Neuron (in vitro differentiated cells): Measurements from ENCODE around the gene GPX3.

Experiments
- H2AFZ ChIP-seq: one replicate; pipeline ENCODE4 v1.6.1; 2013; ENCODE audit warnings: low read depth, mild to moderate bottlenecking, inconsistent platforms, low read length, moderate library complexity
- H3K27me3 ChIP-seq: one replicate; pipeline ENCODE4 v1.6.1; 2013; ENCODE audit warnings: low read length; ENCODE audit not compliant: insufficient read depth
- H3K36me3 ChIP-seq: one replicate; pipeline ENCODE4 v1.6.1; 2013; ENCODE audit warnings: low read length; ENCODE audit not compliant: insufficient read depth
- H3K4me1 ChIP-seq: one replicate; pipeline ENCODE4 v1.6.1; 2013; ENCODE audit warnings: low read length; ENCODE audit not compliant: insufficient read depth
- H3K4me3 ChIP-seq: 2 replicates; pipeline ENCODE4 v1.5.1; 2013; ENCODE audit warnings: mild to moderate bottlenecking, low read length, moderate library complexity
- H3K9me3 ChIP-seq: one replicate; pipeline ENCODE4 v1.6.1; 2013; ENCODE audit warnings: low read length

The GPX3 gene, protein sequence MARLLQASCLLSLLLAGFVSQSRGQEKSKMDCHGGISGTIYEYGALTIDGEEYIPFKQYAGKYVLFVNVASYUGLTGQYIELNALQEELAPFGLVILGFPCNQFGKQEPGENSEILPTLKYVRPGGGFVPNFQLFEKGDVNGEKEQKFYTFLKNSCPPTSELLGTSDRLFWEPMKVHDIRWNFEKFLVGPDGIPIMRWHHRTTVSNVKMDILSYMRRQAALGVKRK

DNA sequence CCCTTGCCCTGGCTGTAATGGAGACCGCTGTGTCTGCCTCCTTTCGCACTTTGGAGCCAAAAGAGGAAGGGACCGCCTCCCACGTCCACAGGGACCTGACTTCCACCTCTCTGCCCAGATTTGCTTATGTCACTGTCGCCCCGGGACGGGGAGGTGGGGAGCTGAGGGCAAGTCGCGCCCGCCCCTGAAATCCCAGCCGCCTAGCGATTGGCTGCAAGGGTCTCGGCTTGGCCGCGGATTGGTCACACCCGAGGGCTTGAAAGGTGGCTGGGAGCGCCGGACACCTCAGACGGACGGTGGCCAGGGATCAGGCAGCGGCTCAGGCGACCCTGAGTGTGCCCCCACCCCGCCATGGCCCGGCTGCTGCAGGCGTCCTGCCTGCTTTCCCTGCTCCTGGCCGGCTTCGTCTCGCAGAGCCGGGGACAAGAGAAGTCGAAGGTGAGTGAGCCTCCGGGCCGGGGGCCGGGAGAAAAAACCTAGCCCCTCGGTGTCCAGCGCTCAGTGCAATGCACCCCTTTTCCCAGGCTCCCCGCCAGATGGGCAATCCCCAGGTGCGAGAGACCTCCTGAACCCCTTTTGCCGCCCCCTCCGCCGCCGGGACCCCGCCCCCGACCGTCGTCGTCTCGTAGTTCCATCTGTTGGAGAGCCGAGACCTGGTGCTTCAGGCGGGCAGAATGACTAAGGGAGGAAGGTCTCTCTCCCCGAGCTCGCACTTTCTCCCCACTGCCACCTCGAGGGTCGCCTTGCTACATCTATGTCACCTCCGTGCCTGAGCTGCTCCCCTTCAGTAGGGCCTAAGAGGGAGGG is at the start of gene GPX3:
TSS of gene GPX3 (plus strand) at position 288 of the 807 bp plus-strand sequence. CDS start at position 352, 64 bp downstream.
- peak within 1 kb of the TSS; percentile 49 for H3K4me3 ChIP-seq

DNA sequence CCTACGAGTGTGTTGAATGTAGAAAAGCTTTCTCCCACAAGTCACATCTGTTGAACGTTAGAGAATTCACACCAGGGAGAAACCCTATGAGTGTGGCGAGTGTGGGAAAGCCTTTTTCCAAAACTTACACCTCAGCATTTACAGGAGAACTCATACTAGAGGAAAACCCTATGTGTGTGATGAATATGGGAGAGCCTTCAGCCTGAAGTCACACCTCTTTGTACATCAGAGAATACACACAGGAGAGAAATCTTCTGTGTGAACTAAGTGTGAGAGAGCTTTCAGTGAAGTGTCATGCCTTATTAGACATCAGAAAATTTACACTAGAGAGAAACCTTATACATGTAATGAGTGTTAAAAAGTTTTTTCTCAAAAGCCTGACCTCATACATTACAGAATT is 41.8 kb upstream of the GPX3 start:
- no peak overlapping the region for H3K4me3 ChIP-seq

More for the DNA sequence above, at the start of gene GPX3:
- H3K9me3 ChIP-seq = no peaks in the 10 kb centered on the region
- no peaks in the 10 kb centered on the region for H3K4me1 ChIP-seq
- H2AFZ ChIP-seq = peak within 1 kb of the TSS; percentile 72
- H3K36me3 ChIP-seq = no peaks in the 10 kb centered on the region
- peaks cover 17% of the 10 kb centered on the region for H3K27me3 ChIP-seq

DNA sequence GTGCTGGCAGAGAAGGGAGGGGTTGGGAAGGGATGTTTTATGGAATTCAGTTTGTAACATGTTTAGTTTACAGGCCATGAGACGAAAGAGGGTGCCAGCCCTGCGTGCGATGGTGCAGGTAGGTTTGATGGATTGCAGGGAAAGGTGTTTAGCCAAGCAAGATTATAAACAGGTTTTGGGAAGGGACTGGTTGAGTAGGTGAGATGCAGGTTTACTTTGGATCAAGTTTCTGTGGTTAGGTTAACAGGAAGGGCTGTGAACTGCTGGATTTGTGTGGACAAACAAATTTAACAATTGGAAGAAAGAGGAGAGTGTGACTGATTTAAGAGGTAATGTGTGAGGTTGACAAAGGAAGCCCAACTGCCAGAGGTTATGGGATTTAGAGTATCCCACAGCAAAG is 32.6 kb upstream of the GPX3 start:
- Histone ChIP-seq H3K27me3 (peaks cover 4% of the 10 kb centered on the region), H3K4me3 (no peak overlapping the region), H3K4me1 (no peaks in the 10 kb centered on the region), H3K36me3 (no peaks in the 10 kb centered on the region), H3K9me3 (no peaks in the 10 kb centered on the region), H2AFZ (no peak overlapping the region)

More for the DNA sequence above, 41.8 kb upstream of the GPX3 start:
- Histone ChIP-seq H3K9me3 (no peaks in the 10 kb centered on the region), H3K36me3 (no peaks in the 10 kb centered on the region), H2AFZ (no peak overlapping the region), H3K4me1 (no peaks in the 10 kb centered on the region), H3K27me3 (no peaks in the 10 kb centered on the region)

DNA sequence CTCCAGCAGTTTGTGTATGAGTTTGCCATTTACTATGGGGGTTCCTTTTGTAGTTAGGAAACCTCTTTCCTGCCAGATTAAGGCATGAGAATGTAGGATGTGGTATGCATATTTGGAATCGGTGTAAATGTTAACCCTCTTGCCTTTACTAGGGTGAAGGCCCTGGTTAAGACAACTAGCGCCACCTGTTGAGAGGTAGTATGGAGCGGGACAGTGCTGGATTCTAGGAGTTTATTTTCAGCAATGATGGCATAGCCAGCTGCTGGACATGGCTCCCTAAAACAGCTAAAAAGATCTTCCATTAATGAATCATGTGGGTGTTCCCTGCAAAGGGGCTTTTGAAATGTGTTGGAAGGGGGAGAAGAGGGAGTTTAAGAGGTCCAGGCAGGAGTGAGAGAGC is 30.7 kb upstream of the GPX3 start:
- Histone ChIP-seq H3K27me3 (peaks cover 4% of the 10 kb centered on the region), H3K36me3 (no peaks in the 10 kb centered on the region), H3K9me3 (no peaks in the 10 kb centered on the region), H3K4me3 (no peak overlapping the region), H3K4me1 (no peaks in the 10 kb centered on the region), H2AFZ (no peak overlapping the region)

DNA sequence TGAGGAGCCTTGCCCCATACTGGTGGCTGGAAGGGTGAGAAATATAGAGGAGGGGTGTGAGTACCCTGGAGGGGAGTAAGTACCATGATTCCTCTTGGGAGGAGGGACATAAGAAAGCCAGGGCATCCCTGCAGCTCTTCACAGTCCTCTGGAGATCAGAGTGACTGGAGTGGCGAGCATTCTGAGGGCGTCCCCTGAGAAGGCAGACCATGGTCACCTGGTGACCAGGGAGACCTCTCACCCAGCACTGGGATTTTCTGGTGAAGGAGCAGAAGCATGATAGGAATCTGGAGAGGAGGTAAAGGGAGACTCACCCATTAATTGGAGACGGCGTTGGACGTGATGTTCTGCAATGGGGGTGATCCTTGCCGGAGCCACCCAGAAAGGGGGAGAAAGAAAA is 27.7 kb upstream of the GPX3 start:
- Histone ChIP-seq H3K4me3 (no peak overlapping the region), H3K9me3 (no peaks in the 10 kb centered on the region)

DNA sequence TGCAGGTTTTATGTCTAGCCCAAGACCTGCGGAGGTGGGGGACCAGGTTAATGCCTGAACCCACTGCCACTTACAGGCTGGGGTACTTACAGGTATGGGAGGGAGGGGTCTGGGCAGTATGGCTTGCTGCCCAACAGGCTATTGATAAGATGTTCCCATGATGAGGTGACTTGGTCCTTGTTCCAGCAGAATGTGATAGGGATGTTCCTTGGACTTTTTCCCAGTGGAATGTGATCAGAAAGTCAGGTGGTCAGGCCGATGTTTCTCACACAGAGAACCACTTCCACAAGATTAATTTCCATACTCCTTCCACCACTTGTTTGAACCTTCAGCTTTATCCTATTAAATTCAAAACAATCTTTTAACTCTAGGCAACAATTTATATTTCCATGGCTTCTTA is 27.0 kb upstream of the GPX3 start:
- Histone ChIP-seq H2AFZ (no peak overlapping the region), H3K36me3 (no peaks in the 10 kb centered on the region), H3K4me1 (no peaks in the 10 kb centered on the region), H3K4me3 (no peak overlapping the region), H3K27me3 (peaks cover 4% of the 10 kb centered on the region), H3K9me3 (no peaks in the 10 kb centered on the region)

More for the DNA sequence above, 27.7 kb upstream of the GPX3 start:
- H3K4me1 ChIP-seq = no peaks in the 10 kb centered on the region
- H2AFZ ChIP-seq = no peak overlapping the region
- H3K36me3 ChIP-seq = no peaks in the 10 kb centered on the region
- H3K27me3 ChIP-seq = peaks cover 4% of the 10 kb centered on the region

DNA sequence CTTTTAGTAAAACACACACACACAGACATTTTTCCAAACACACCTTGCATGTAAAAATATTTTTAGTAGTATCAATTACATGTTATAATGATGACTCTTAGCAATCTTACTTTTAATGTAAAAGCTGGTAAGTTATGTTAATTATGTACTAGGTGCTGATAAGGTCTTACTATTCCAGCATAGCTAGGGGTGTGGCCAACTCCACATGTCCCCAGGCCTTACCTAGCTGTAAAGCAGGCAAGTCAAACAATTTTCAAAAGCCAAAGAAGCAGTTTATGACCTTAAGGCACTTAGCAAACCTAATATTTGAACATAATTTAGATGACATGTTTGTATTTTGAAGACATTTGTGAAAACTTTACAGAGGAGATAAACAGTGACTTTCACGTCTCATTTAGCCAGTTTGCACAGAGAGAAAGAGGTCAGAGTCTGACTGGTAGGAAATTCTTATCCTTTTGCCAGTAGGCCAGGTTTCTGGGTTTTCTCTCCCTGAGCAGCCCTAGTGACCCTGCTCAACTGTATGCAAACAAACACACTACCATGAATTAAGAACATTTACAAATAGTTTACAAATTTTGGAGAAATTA is 26.5 kb upstream of the GPX3 start:
- H2AFZ ChIP-seq = no peak overlapping the region
- no peak overlapping the region for H3K4me3 ChIP-seq
- H3K27me3 ChIP-seq = peaks cover 4% of the 10 kb centered on the region
- H3K36me3 ChIP-seq = no peaks in the 10 kb centered on the region
- no peaks in the 10 kb centered on the region for H3K4me1 ChIP-seq
- H3K9me3 ChIP-seq = no peaks in the 10 kb centered on the region

DNA sequence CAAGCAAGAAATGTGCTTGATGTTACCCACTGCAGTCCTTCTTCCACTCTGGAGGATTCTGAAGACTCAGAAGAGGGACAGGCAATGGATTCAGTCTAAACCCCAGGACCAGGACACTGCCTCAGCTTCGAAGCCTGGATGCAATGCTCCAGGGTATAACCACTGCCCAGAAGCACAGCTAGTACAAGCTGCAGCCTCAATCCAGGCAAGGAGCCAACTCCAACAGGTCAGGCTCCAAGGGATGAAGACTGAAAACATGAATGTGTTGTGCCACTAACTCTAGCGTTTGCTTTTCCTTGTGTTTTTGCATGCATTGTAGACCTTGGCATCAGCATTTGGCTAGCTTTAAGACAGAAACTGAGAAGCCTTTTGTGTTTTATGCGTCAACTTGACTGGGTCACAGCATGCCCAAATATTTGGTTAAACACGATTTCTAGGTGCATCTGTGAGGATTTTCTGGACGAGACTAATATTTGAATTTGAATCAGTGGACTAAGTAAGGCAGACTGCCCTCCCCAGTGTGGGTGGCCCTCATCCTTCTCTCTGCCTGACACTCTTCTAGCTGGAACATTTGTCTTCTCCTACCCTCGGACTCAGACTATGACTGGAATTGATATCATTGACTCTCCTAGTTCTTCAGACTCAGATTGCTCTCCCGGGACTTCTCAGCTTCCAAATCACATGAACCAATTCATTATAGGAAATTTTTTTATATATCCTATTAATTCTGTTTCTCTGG is 20.5 kb upstream of the GPX3 start:
- Histone ChIP-seq H3K9me3 (no peaks in the 10 kb centered on the region), H3K4me3 (no peak overlapping the region), H3K36me3 (no peaks in the 10 kb centered on the region), H3K4me1 (no peaks in the 10 kb centered on the region), H2AFZ (no peak overlapping the region), H3K27me3 (no peaks in the 10 kb centered on the region)

DNA sequence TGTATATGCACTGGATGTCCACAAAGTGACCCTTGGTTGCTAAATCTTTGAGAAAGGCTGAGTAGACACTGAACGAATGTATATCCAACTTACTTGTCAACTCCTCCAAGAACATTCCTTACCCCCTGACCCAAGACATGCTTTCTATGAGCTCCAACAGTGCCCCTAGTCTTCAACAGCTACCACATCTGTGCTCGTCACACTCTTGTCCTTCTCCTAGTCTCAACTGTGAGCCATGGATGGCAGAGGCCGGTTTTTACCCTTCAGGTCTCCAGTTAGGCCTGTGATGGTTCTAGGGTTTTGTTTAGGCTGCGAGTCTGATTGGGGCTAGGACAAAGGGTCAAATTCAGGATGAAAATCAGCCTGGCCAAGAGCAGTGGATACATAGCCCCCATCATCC is 19.0 kb upstream of the GPX3 start:
- Histone ChIP-seq H3K4me1 (no peaks in the 10 kb centered on the region), H3K4me3 (no peak overlapping the region), H3K36me3 (no peaks in the 10 kb centered on the region), H3K9me3 (no peaks in the 10 kb centered on the region), H3K27me3 (peaks cover 4% of the 10 kb centered on the region), H2AFZ (no peak overlapping the region)

DNA sequence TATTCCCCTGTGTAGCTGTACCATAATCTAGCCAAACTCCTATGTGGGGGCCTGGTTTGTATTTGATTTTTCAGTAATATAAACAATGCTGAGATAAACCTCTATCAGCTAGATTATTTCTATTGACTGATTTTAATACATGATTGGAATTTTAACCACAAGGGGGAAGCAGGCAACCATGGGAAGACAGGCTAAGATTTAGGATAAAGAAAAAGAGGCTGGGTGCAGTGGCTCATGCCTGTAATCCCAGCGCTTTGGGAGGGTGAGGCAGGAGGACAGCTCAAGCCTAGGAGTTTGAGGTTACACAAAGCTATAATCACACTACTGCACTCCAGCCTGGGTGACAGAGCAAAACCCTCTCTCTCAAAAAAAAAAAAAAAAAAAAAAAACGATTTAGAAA is 18.1 kb upstream of the GPX3 start:
- Histone ChIP-seq H3K27me3 (peaks cover 4% of the 10 kb centered on the region), H3K9me3 (no peaks in the 10 kb centered on the region), H3K36me3 (no peaks in the 10 kb centered on the region), H2AFZ (no peak overlapping the region), H3K4me3 (no peak overlapping the region), H3K4me1 (no peaks in the 10 kb centered on the region)

DNA sequence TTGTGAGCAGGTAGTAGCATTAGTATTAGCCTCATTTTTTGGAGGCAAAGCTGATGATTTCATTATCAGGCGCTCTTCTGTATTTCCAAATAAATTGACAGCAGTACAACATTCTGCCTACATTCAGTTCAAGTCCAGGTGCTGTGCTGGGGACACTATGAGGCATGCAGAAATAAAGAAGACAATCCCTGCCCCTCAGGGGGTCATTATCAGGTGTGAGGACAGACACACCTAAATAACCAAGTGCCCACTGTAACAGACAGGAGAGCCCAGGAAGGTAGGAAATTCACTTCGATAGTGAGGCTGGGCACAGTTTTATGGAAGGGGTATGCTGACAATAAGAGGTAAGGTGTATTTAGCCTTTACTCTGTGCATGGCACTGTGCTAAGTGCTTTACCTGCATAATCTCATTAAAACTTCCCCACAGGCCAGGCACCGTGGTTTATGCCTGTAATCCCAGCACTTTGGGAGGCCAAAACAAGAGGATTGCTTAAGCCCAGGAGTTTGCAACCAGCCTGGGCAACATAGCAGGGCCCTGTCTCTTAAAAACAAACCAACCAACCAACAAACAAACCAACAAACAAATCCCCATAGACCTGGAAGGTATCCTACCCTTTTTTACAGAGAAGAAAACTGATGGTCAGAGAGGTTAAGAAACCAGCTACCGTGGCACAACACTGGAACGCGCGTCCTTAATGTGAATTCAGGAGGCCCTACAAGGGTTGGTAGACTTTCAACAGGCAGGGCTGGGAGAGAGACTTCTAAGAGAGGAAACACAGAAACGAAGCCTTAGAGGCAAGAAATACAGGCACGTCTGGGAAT is 17.5 kb upstream of the GPX3 start:
- Histone ChIP-seq H3K9me3 (no peaks in the 10 kb centered on the region), H3K36me3 (no peaks in the 10 kb centered on the region), H3K4me1 (no peaks in the 10 kb centered on the region), H3K27me3 (peaks cover 4% of the 10 kb centered on the region), H2AFZ (no peak overlapping the region), H3K4me3 (no peak overlapping the region)

DNA sequence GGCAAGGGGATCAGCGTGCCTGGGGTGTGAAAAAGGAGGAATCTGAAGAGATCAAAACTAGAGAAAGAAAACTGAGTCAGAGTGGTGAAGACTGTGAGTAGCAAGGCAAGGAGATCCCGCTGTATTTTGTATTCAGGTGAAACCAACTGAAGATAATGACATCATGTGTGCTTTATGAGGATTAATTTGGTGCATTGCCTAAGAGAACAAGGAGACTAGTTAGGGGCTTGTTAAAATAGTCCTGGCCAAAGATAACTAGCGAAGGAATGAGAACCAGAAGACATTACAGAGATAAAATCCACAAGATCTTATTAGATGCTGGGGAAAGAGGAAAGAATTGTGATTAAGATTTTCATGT is 16.9 kb upstream of the GPX3 start:
- H3K9me3 ChIP-seq = no peaks in the 10 kb centered on the region
- H3K4me1 ChIP-seq = no peaks in the 10 kb centered on the region
- peaks cover 4% of the 10 kb centered on the region for H3K27me3 ChIP-seq
- H3K4me3 ChIP-seq = no peak overlapping the region
- H2AFZ ChIP-seq = no peak overlapping the region
- H3K36me3 ChIP-seq = no peaks in the 10 kb centered on the region
